ENCODE results near the gene UTP25.
"Not testable (repeated sequence)": the region's sequence is repeated elsewhere in the genome, so short reads cannot be mapped to it uniquely, and the experiment has no call there.

Gene UTP25

GRCh38 chr1:209875515-209875914 lies 47.7 kb downstream of the UTP25 start:
- DNase-seq = no peak

GRCh38 chr1:209876078-209876800 lies 48.5 kb downstream of the UTP25 start:
- DNase-seq = no peak

- no peak for DNase-seq
These were observed 49.5 kb downstream of the UTP25 start for GRCh38 chr1:209877087-209877764.

GRCh38 chr1:209878964-209879363 lies 51.2 kb downstream of the UTP25 start:
- no peak for DNase-seq

GRCh38 chr1:209879539-209879938 lies 51.8 kb downstream of the UTP25 start:
- DNase-seq = no peak

GRCh38 chr1:209880031-209880430 lies 52.3 kb downstream of the UTP25 start:
- no peak for DNase-seq

GRCh38 chr1:209881619-209882018 lies 53.8 kb downstream of the UTP25 start:
- DNase-seq = no peak

GRCh38 chr1:209882286-209882685 lies 54.5 kb downstream of the UTP25 start:
- DNase-seq = no peak

GRCh38 chr1:209882942-209883340 lies 55.2 kb downstream of the UTP25 start:
- DNase-seq = no peak

GRCh38 chr1:209883341-209883971 lies 55.7 kb downstream of the UTP25 start:
- DNase-seq = no peak

GRCh38 chr1:209884249-209884648 lies 56.5 kb downstream of the UTP25 start:
- no peak for DNase-seq

GRCh38 chr1:209884665-209885117 lies 56.9 kb downstream of the UTP25 start:
- no peak for DNase-seq

GRCh38 chr1:209885403-209886218 lies 57.8 kb downstream of the UTP25 start:
- no peak for DNase-seq

GRCh38 chr1:209886219-209886536 lies 58.4 kb downstream of the UTP25 start:
- no peak for DNase-seq

GRCh38 chr1:209888291-209889076 lies 60.7 kb downstream of the UTP25 start:
- not testable (repeated sequence) for DNase-seq

- no peak for DNase-seq
These were observed 61.3 kb downstream of the UTP25 start for GRCh38 chr1:209889077-209889418.

- no peak for DNase-seq
These were observed 63.0 kb downstream of the UTP25 start for GRCh38 chr1:209890641-209891330.

GRCh38 chr1:209893751-209894150 lies 66.0 kb downstream of the UTP25 start:
- DNase-seq = no peak

GRCh38 chr1:209895709-209896108 lies 67.9 kb downstream of the UTP25 start:
- no peak for DNase-seq

- no peak for DNase-seq
These were observed 68.6 kb downstream of the UTP25 start for GRCh38 chr1:209896346-209896745.

- DNase-seq = not testable (repeated sequence)
These were observed 70.5 kb downstream of the UTP25 start for GRCh38 chr1:209898271-209898670.

GRCh38 chr1:209898851-209899250 lies 71.1 kb downstream of the UTP25 start:
- not testable (repeated sequence) for DNase-seq
